ENCODE data around the gene DEPDC4. TPM values are rescaled to one million over a fixed set of nuclear protein-coding genes. Genes with fewer than 3 reads are reported as not detected.
"Not testable (repeated sequence)": the region's sequence is repeated elsewhere in the genome, so short reads cannot be mapped to it uniquely, and the experiment has no call there.

Gene DEPDC4
- polyA plus RNA-seq, 1 experiment: 1.3 TPM

DNA sequence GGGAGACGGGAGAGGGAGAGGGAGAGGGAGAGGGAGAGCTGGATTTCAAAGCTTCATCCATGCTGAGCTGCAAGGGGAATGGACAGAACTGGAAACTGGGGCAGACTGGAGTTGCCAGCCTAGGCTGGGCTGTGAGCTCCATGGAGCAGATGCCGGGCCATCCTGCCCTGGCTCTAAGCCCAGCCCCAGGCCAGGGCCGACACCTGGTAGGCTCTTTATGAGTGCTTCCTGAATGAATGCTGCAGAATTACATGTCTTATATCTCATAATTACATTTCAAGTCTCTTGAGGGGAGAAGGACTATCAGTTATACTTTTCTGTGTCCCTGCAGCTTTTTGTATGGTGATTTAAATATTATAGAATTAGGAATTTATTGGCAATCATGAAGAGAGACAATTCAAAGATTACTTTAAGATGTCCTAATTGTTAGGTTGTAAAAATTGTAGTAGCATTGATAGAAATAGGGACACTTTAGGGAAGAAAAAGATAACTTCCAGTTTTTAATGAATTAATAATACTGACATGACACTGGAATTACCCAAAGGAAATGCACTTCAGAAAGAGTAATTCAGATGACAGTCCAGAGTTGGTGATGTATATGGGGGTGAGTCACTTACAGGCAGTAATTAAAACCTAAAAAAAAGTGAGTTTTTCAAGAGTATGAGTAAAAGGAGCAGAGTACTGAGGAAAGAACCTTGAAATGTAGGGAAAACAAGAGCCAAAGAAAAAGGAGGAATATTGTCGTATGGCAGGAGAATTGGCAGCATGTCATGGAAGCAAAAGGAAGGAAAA lies 29.1 kb upstream of the DEPDC4 start:
- Histone ChIP-seq H3K27ac (ENCODE audit: low read depth, low read length) (no peak overlapping the region), H3K9me3 (ENCODE audit: control insufficient read depth, insufficient read depth, low read length) (no peaks in the 10 kb centered on the region; the same call in 1 of the 2 replicates), H3K4me3 (ENCODE audit: low read depth, low read length) (no peak overlapping the region), H3K27me3 (ENCODE audit: control insufficient read depth, insufficient read depth, low read length) (no peaks in the 10 kb centered on the region)
- ChIA-PET POLR2A (no interaction called here), CTCF (interaction anchor here (1.1 kb wide), 1 partner anchor 61 kb away, joined by 5 read pairs; no protein-coding TSS in a partner anchor)
- TF ChIP-seq, protein P1, sequence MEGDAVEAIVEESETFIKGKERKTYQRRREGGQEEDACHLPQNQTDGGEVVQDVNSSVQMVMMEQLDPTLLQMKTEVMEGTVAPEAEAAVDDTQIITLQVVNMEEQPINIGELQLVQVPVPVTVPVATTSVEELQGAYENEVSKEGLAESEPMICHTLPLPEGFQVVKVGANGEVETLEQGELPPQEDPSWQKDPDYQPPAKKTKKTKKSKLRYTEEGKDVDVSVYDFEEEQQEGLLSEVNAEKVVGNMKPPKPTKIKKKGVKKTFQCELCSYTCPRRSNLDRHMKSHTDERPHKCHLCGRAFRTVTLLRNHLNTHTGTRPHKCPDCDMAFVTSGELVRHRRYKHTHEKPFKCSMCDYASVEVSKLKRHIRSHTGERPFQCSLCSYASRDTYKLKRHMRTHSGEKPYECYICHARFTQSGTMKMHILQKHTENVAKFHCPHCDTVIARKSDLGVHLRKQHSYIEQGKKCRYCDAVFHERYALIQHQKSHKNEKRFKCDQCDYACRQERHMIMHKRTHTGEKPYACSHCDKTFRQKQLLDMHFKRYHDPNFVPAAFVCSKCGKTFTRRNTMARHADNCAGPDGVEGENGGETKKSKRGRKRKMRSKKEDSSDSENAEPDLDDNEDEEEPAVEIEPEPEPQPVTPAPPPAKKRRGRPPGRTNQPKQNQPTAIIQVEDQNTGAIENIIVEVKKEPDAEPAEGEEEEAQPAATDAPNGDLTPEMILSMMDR (IDR thresholded peaks at IDR 0.05; ENCODE audit: low read depth, low read length): no peak
- DNase-seq (ENCODE audit: low read depth, low spot score): no peak

DNA sequence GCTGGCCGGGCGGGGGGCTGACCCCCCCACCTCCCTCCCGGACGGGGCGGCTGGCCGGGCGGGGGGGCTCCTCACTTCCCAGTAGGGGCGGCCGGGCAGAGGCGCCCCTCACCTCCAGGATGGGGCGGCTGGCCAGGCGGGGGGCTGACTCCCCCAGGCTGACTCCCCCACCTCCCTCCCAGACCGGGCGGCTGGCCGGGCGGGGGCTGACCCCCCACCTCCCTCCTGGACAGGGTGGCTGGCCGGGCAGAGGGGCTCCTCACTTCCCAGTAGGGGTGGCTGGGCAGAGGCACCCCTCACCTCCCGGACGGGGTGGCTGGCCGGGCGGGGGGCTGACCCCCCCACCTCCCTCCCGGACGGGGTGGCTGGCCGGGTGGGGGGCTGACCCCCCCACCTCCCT lies 27.5 kb upstream of the DEPDC4 start:
- H3K27ac ChIP-seq (ENCODE audit: low read depth, low read length); CTCF ChIA-PET; DNase-seq (ENCODE audit: low read depth, low spot score); H3K9me3 ChIP-seq (ENCODE audit: control insufficient read depth, insufficient read depth, low read length); H3K4me3 ChIP-seq (ENCODE audit: low read depth, low read length); POLR2A ChIA-PET; H3K27me3 ChIP-seq (ENCODE audit: control insufficient read depth, insufficient read depth, low read length): not testable (repeated sequence)

DNA sequence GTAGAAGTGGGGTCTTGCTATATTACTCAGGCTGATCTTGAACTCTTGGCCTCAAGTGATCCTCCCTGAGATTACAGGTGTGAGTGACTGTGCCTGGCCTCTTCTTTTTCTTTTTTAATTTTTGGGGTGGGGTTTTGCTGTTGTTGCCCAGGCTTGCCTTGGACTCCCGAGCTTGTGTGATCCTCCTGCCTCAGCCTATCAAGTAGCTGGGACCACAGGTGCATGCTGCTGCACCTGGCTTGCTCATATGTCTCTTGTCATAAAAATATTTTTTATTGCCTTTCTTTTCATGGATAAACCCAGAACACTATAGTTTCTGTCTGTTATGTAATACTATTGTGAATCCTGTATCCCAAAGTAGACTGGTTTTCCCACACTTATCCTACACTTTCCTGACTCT lies 26.1 kb upstream of the DEPDC4 start:
- TF ChIP-seq, protein P1 (IDR thresholded peaks at IDR 0.05; ENCODE audit: low read depth, low read length): no peak
- Histone ChIP-seq H3K9me3 (ENCODE audit: control insufficient read depth, insufficient read depth, low read length) (no peaks in the 10 kb centered on the region; the same call in 1 of the 2 replicates), H3K27me3 (ENCODE audit: control insufficient read depth, insufficient read depth, low read length) (no peaks in the 10 kb centered on the region), H3K27ac (ENCODE audit: low read depth, low read length) (no peak overlapping the region), H3K4me3 (ENCODE audit: low read depth, low read length) (no peak overlapping the region)
- DNase-seq (ENCODE audit: low read depth, low spot score): no peak
- POLR2A ChIA-PET: no interaction called here
- CTCF ChIA-PET: no interaction called here

DNA sequence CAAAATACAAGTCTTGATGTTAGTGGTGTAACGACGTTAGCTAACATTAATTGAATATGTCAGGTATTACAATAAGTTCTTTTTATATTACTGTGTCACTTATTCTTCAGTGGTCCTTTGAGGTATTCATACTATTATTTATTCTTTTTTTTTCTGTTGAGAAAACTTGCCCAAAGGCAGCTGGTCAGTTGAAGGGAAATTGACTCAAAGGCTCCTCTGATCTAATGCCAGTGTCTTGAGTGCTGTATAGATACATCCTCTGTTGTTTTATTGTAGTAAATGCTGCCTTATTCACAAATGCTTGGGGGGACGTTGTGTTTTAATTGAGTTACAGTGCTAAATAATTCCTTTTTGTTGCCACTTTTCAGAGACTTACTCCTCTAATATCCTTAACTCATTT lies 23.1 kb upstream of the DEPDC4 start:
- DNase-seq (ENCODE audit: low read depth, low spot score): no peak
- Histone ChIP-seq H3K27ac (ENCODE audit: low read depth, low read length) (no peak overlapping the region), H3K4me3 (ENCODE audit: low read depth, low read length) (no peak overlapping the region), H3K9me3 (ENCODE audit: control insufficient read depth, insufficient read depth, low read length) (no peaks in the 10 kb centered on the region; the same call in 1 of the 2 replicates), H3K27me3 (ENCODE audit: control insufficient read depth, insufficient read depth, low read length) (no peaks in the 10 kb centered on the region)
- ChIA-PET CTCF (interaction anchor here (0.6 kb wide), 1 partner anchor 1433 kb away, joined by 3 read pairs; no protein-coding TSS in a partner anchor), POLR2A (interaction anchor here (0.9 kb wide), 1 partner anchor 23 kb away, joined by 6 read pairs; the partner anchor contains the start of genes DEPDC4 and SCYL2)
- TF ChIP-seq, protein P1 (IDR thresholded peaks at IDR 0.05; ENCODE audit: low read depth, low read length): no peak

DNA sequence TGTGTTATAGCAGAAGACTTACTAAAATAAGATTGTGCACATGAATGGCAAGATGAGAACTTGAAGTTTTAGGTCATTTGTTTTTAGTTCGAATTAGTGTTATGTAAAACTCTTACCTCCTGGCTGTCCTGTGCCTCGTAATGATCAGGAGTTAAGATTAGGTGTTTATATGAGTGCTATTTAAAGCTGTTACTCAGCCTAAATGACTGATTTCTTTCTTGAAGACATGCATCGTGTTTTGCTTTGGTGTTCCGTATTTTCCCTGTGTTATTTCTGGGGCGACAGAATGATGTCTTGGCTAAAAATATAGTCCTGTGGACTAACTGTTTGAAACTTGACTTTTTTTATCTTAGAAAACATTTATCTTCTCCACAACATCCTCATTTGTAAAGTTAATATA lies 22.2 kb upstream of the DEPDC4 start:
- no peak for DNase-seq (ENCODE audit: low read depth, low spot score)
- no peaks in the 10 kb centered on the region; the same call in 1 of the 2 replicates for H3K9me3 ChIP-seq (ENCODE audit: control insufficient read depth, insufficient read depth, low read length)
- CTCF ChIA-PET: no interaction called here
- no peaks in the 10 kb centered on the region for H3K27me3 ChIP-seq (ENCODE audit: control insufficient read depth, insufficient read depth, low read length)
- TF ChIP-seq, protein P1 (IDR thresholded peaks at IDR 0.05; ENCODE audit: low read depth, low read length): no peak
- H3K27ac ChIP-seq (ENCODE audit: low read depth, low read length): no peak overlapping the region
- no peak overlapping the region for H3K4me3 ChIP-seq (ENCODE audit: low read depth, low read length)
- POLR2A ChIA-PET: no interaction called here

DNA sequence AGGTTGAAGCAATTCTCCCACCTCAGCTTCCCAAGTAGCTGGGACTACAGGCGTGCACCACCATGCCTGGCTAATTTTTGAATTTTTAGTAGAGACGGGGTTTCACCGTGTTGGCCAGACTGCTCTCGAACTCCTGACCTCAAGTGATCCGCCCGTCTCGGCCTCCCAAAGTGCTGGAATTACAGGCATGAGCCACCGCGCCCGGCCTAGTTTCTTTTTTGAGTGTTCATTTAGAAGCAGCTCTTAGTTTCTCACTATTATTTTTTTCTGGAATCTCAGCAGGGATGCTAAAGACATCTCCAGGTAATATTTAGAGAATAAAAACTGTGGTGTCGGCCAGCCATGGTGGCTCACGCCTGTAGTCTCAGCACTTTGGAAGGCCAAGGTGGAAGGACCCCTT lies 17.7 kb upstream of the DEPDC4 start:
- H3K9me3 ChIP-seq (ENCODE audit: control insufficient read depth, insufficient read depth, low read length); H3K27me3 ChIP-seq (ENCODE audit: control insufficient read depth, insufficient read depth, low read length); POLR2A ChIA-PET; DNase-seq (ENCODE audit: low read depth, low spot score); H3K4me3 ChIP-seq (ENCODE audit: low read depth, low read length); H3K27ac ChIP-seq (ENCODE audit: low read depth, low read length): not testable (repeated sequence)
- CTCF ChIA-PET: interaction anchor here (0.9 kb wide), 1 partner anchor 84 kb away, joined by 3 read pairs; the partner anchor contains the start of gene ACTR6

Measured in AG04450 (cell line).